NT2/D1 (cell line): Measurements from ENCODE around the gene FBXO8.

ENCODE experiments used
- DNase-seq: peaks from one replicate; pipeline ENCODE4 v3.0.0-alpha.2; 2011; ENCODE audit warnings: low read depth, low spot score
- H3K27me3 ChIP-seq: 2 replicates; pipeline ENCODE4 v1.6.0; 2011; ENCODE audit warnings: mild to moderate bottlenecking; ENCODE audit not compliant: insufficient read length, insufficient read depth
- H3K36me3 ChIP-seq: 2 replicates; pipeline ENCODE4 v1.6.1; 2011; ENCODE audit warnings: mild to moderate bottlenecking, low read length, mixed read lengths; ENCODE audit not compliant: insufficient read depth, insufficient read length
- H3K4me1 ChIP-seq: 2 replicates; pipeline ENCODE4 v1.5.1; 2011; ENCODE audit not compliant: insufficient read depth, insufficient read length
- H3K4me3 ChIP-seq: 2 replicates; pipeline ENCODE4 v1.5.1; 2011; ENCODE audit warnings: low read depth; ENCODE audit not compliant: insufficient read length
- H3K9ac ChIP-seq: 2 replicates; pipeline ENCODE4 v1.6.0; 2011; ENCODE audit warnings: low read depth; ENCODE audit not compliant: insufficient read length
- H3K9me3 ChIP-seq: 2 replicates; pipeline ENCODE4 v1.5.1; 2011; ENCODE audit warnings: mild to moderate bottlenecking, low read length; ENCODE audit not compliant: insufficient read depth
- SUZ12 ChIP-seq: IDR thresholded peaks from 2 replicates; pipeline ENCODE4 v1.6.1; 2011; ENCODE audit not compliant: insufficient read length, insufficient read depth; ENCODE audit errors: extremely low read depth
- YY1 ChIP-seq: IDR thresholded peaks from 2 replicates; pipeline ENCODE4 v1.6.1; 2011; ENCODE audit not compliant: insufficient read length, insufficient read depth
- ZNF274 ChIP-seq: IDR thresholded peaks from 2 replicates; pipeline ENCODE4 v1.6.1; 2011; ENCODE audit warnings: mild to moderate bottlenecking, low read depth, low read length

Gene FBXO8

DNA sequence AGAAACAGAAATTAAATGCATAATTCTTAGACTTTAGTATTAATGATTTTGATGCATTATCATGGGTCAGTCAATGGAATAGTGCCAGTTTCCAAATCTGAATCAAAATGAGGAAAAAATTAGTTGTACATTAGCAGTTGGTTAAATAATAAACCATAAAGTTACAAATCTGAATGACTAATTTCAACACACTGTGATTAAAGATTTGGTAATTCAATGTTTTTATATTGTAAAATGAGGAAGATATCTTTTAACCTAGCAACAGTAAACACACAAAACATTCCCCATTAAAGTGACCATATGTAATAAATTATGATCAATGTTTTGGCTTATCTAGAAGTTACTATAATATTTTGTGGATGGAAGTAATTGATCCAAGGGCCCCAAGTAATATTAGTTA is 1.6 kb downstream of the FBXO8 start:
- H3K27me3 ChIP-seq: no peaks in the 10 kb centered on the region
- H3K4me1 ChIP-seq: no peaks in the 10 kb centered on the region
- no peak for DNase-seq
- no peak overlapping the region for H3K4me3 ChIP-seq
- no peaks in the 10 kb centered on the region for H3K36me3 ChIP-seq
- no peaks in the 10 kb centered on the region for H3K9me3 ChIP-seq
- TF ChIP-seq ZNF274 (no peak), SUZ12 (no peak), YY1 (no peak)
- H3K9ac ChIP-seq: no peak overlapping the region

- Histone ChIP-seq H3K27me3 (no peaks in the 10 kb centered on the region), H3K4me3 (no peak overlapping the region), H3K36me3 (no peaks in the 10 kb centered on the region), H3K9ac (no peak overlapping the region), H3K4me1 (no peaks in the 10 kb centered on the region), H3K9me3 (no peaks in the 10 kb centered on the region)
- TF ChIP-seq SUZ12 (no peak), ZNF274 (no peak), YY1 (no peak)
- DNase-seq: no peak
Observed at GRCh38 chr4:174281182-174281737, 2.2 kb downstream of the FBXO8 start.

DNA sequence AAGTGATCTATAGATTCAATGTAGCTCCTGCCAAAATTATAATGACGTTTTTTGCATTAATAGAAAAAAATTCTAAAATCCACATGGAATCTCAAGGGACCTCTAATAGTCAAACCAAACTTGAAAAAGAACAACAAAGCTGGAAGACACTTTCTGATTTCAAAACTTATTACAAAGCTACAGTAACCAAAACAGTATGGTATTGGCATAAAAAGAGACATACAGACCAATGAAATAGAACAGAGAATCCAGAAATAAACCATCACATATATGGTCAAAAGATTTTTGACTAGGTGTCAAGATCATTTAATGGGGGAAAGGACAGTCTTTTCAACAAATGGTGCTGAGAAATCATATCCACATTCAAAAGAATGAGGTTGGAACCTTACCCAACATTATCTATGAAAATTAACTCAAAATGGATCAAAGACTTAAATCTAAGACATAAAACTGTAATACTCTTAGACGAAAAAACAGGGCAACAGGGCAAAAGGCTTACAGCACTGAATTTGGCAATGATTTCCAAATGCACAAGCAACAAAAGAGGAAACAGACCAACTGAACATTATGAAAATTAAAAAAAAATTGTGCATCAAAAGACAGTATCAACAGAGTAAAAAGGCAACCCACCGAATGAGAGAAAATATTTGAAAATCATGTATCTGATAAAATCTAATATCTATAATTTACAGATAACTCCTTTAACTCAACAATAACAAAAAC is 3.9 kb downstream of the FBXO8 start:
- no peaks in the 10 kb centered on the region for H3K4me1 ChIP-seq
- no peaks in the 10 kb centered on the region for H3K36me3 ChIP-seq
- TF ChIP-seq YY1 (no peak), ZNF274 (no peak), SUZ12 (no peak)
- H3K4me3 ChIP-seq: no peak overlapping the region
- H3K9ac ChIP-seq: no peak overlapping the region
- no peaks in the 10 kb centered on the region for H3K9me3 ChIP-seq
- no peaks in the 10 kb centered on the region for H3K27me3 ChIP-seq
- no peak for DNase-seq

DNA sequence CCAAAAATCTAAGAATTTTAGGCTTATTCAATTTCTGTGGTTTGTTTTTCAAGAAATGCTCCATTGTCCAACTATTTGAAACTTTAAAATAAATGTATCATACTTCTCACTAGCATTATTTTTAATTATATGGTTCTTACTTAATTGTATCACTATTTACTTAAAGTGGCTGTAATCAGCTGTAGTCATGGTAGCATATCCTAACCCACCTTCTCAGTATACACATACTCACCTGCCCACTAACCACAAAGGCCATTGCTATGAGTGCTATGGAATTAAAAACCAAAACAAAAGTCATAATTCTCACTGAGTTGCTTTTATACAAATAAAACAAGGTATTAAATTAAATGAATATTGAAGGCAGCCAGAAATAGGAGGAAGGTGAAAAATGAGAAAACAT is 5.0 kb downstream of the FBXO8 start:
- H3K9me3 ChIP-seq: no peaks in the 10 kb centered on the region
- no peak overlapping the region for H3K9ac ChIP-seq
- no peaks in the 10 kb centered on the region for H3K4me1 ChIP-seq
- no peak overlapping the region for H3K4me3 ChIP-seq
- no peaks in the 10 kb centered on the region for H3K36me3 ChIP-seq
- no peaks in the 10 kb centered on the region for H3K27me3 ChIP-seq
- TF ChIP-seq ZNF274 (no peak), YY1 (no peak), SUZ12 (no peak)
- no peak for DNase-seq

DNA sequence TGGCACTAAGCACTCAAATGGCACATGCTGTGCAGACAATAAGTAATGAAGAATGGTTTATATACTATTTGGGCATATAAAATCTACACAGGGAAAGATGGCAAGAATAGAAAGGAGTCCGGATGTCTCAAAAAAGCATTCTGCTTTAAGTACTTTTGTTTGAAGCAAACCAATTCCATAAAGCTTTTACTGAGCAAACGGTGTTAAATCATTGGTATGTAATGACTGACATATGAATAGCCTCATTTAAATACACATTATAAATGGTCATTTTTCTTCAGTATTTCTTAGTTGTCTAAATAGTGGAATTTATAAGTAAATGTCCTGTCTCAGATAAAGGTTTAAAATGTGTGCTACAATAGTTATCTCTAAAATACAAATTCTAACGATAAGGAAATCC is 6.0 kb downstream of the FBXO8 start:
- no peak for TF ChIP-seq SUZ12
- no peak for TF ChIP-seq YY1
- TF ChIP-seq ZNF274: no peak
- Histone ChIP-seq H3K4me3 (no peak overlapping the region), H3K9me3 (no peaks in the 10 kb centered on the region), H3K9ac (no peak overlapping the region), H3K4me1 (no peaks in the 10 kb centered on the region), H3K27me3 (no peaks in the 10 kb centered on the region), H3K36me3 (no peaks in the 10 kb centered on the region)
- no peak for DNase-seq

GRCh38 chr4:174275101-174275500 is 8.4 kb downstream of the FBXO8 start:
- no peaks in the 10 kb centered on the region for H3K36me3 ChIP-seq
- DNase-seq: no peak
- H3K27me3 ChIP-seq: no peaks in the 10 kb centered on the region
- H3K4me3 ChIP-seq: no peak overlapping the region
- H3K9ac ChIP-seq: no peak overlapping the region
- no peaks in the 10 kb centered on the region for H3K9me3 ChIP-seq
- TF ChIP-seq YY1: no peak
- no peak for TF ChIP-seq ZNF274
- no peak for TF ChIP-seq SUZ12
- no peaks in the 10 kb centered on the region for H3K4me1 ChIP-seq

DNA sequence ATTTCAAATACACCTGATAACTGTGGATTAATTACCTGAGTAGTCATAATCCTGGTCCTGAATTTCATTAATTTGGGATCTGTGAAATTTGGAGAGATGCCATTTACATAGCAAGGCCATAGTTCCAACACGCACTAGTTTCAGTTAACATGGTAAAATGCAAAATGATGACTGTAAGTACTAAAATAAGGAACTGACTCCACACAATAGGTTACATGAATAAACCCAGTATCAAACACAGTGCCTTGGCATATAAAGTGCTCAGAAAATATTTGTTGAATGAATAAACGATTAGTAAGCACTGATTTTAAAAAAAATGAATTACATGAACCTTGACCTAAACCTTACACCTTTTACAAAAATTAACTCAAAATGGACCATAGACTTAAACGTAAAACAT is 9.0 kb downstream of the FBXO8 start:
- H3K9ac ChIP-seq: no peak overlapping the region
- H3K4me3 ChIP-seq: no peak overlapping the region
- no peaks in the 10 kb centered on the region for H3K36me3 ChIP-seq
- TF ChIP-seq SUZ12 (no peak), YY1 (no peak), ZNF274 (no peak)
- no peak for DNase-seq
- no peaks in the 10 kb centered on the region for H3K27me3 ChIP-seq
- no peaks in the 10 kb centered on the region for H3K4me1 ChIP-seq
- H3K9me3 ChIP-seq: no peaks in the 10 kb centered on the region

DNA sequence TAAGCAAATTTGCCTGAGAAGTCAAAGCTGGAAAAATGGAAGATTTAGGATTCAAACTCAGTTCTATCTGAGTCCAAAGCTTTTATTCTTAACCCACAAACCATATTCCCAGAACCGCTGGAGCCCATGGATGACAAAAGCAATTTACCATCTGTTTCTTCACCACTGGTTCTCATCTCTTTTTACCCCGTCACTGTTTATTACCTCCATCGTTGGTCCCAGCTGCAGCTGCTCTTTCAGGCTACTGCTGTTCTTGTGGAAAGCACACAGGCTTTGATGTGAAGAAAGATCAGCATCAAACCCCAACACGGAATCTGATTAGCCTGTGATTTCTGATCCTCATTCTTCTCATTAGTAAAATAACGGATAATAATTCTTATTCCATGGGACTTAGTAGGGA is 9.5 kb downstream of the FBXO8 start:
- Histone ChIP-seq H3K4me3 (no peak overlapping the region), H3K27me3 (no peaks in the 10 kb centered on the region), H3K36me3 (no peaks in the 10 kb centered on the region), H3K9me3 (no peaks in the 10 kb centered on the region), H3K9ac (no peak overlapping the region), H3K4me1 (no peaks in the 10 kb centered on the region)
- DNase-seq: no peak
- no peak for TF ChIP-seq ZNF274
- TF ChIP-seq YY1: no peak
- TF ChIP-seq SUZ12: no peak
